ENCODE data around the gene VAV2.

Gene VAV2

GRCh38 chr9:133786371-133786753 is 205.8 kb downstream of the VAV2 start:
- Histone ChIP-seq H3K27me3 (ENCODE audit: insufficient read depth, poor library complexity, severe bottlenecking) (no peaks in the 10 kb centered on the region), H3K9me3 (ENCODE audit: severe bottlenecking) (no peaks in the 10 kb centered on the region), H3K4me3 (ENCODE audit: severe bottlenecking) (no peak overlapping the region), H3K27ac (ENCODE audit: poor library complexity, severe bottlenecking) (no peak overlapping the region), H3K36me3 (ENCODE audit: low read depth) (peaks cover 74% of the 10 kb centered on the region), H3K4me1 (ENCODE audit: insufficient read depth, poor library complexity, severe bottlenecking) (no peaks in the 10 kb centered on the region)
- no peak for TF ChIP-seq CTCF (IDR thresholded peaks at IDR 0.05; ENCODE audit: poor library complexity, severe bottlenecking)
- no peak for DNase-seq (ENCODE audit: low spot score)
- ATAC-seq (ENCODE audit: low read depth) = no peak

- Histone ChIP-seq H3K27me3 (ENCODE audit: insufficient read depth, poor library complexity, severe bottlenecking) (no peaks in the 10 kb centered on the region), H3K9me3 (ENCODE audit: severe bottlenecking) (no peaks in the 10 kb centered on the region), H3K4me3 (ENCODE audit: severe bottlenecking) (no peak overlapping the region), H3K36me3 (ENCODE audit: low read depth) (peaks cover 77% of the 10 kb centered on the region), H3K27ac (ENCODE audit: poor library complexity, severe bottlenecking) (no peak overlapping the region), H3K4me1 (ENCODE audit: insufficient read depth, poor library complexity, severe bottlenecking) (no peaks in the 10 kb centered on the region)
- ATAC-seq (ENCODE audit: low read depth) = no peak
- DNase-seq (ENCODE audit: low spot score) = no peak
- no peak for TF ChIP-seq CTCF (IDR thresholded peaks at IDR 0.05; ENCODE audit: poor library complexity, severe bottlenecking)
Measured at GRCh38 chr9:133785753-133786370, 206.3 kb downstream of the VAV2 start.

GRCh38 chr9:133784731-133785561 is 207.2 kb downstream of the VAV2 start:
- H3K36me3 ChIP-seq (ENCODE audit: low read depth) = peaks cover 77% of the 10 kb centered on the region
- H3K4me1 ChIP-seq (ENCODE audit: insufficient read depth, poor library complexity, severe bottlenecking) = no peaks in the 10 kb centered on the region
- no peak for DNase-seq (ENCODE audit: low spot score)
- no peak for TF ChIP-seq CTCF (IDR thresholded peaks at IDR 0.05; ENCODE audit: poor library complexity, severe bottlenecking)
- ATAC-seq (ENCODE audit: low read depth) = no peak
- H3K4me3 ChIP-seq (ENCODE audit: severe bottlenecking) = no peak overlapping the region
- H3K27me3 ChIP-seq (ENCODE audit: insufficient read depth, poor library complexity, severe bottlenecking) = no peaks in the 10 kb centered on the region
- H3K9me3 ChIP-seq (ENCODE audit: severe bottlenecking) = no peaks in the 10 kb centered on the region
- H3K27ac ChIP-seq (ENCODE audit: poor library complexity, severe bottlenecking) = no peak overlapping the region

GRCh38 chr9:133783331-133783731 is 208.8 kb downstream of the VAV2 start:
- H3K4me3 ChIP-seq (ENCODE audit: severe bottlenecking) = no peak overlapping the region
- no peak for ATAC-seq (ENCODE audit: low read depth)

More at GRCh38 chr9:133783331-133783731, 208.8 kb downstream of the VAV2 start:
- no peaks in the 10 kb centered on the region for H3K9me3 ChIP-seq (ENCODE audit: severe bottlenecking)
- no peak for DNase-seq (ENCODE audit: low spot score)
- peaks cover 79% of the 10 kb centered on the region for H3K36me3 ChIP-seq (ENCODE audit: low read depth)
- no peak overlapping the region for H3K27ac ChIP-seq (ENCODE audit: poor library complexity, severe bottlenecking)
- H3K4me1 ChIP-seq (ENCODE audit: insufficient read depth, poor library complexity, severe bottlenecking) = no peaks in the 10 kb centered on the region
- no peak for TF ChIP-seq CTCF (IDR thresholded peaks at IDR 0.05; ENCODE audit: poor library complexity, severe bottlenecking)
- no peaks in the 10 kb centered on the region for H3K27me3 ChIP-seq (ENCODE audit: insufficient read depth, poor library complexity, severe bottlenecking)
